HG03039 (cell line): ENCODE measurements around the gene RFPL1.
"Not testable (repeated sequence)": the region's sequence is repeated elsewhere in the genome, so short reads cannot be mapped to it uniquely, and the experiment has no call there.

Experiments
- ATAC-seq: cut with Tn5 transposase; IDR thresholded peaks from one replicate; pipeline ENCODE4 v1.9.1; 2021; ENCODE audit warnings: mild to moderate bottlenecking, moderate library complexity; ENCODE audit not compliant: unreplicated experiment

RFPL1 gene

GRCh38 chr22:29476116-29476515 lies 37.7 kb downstream of the RFPL1 start:
- ATAC-seq = no peak

- ATAC-seq = no peak
Observed at GRCh38 chr22:29477723-29478318, 39.4 kb downstream of the RFPL1 start.

GRCh38 chr22:29478326-29479276 lies 40.2 kb downstream of the RFPL1 start:
- no peak for ATAC-seq

- ATAC-seq = no peak
Observed at GRCh38 chr22:29479417-29480261, 41.3 kb downstream of the RFPL1 start, which contains the start of gene NEFH. Gene NEFH (plus strand): TSS chr22:29480218. CDS start chr22:29480263, 45 bp downstream.

GRCh38 chr22:29480262-29480511 lies 41.8 kb downstream of the RFPL1 start:
- no peak for ATAC-seq

- ATAC-seq = no peak
Observed at GRCh38 chr22:29480512-29481264, 42.3 kb downstream of the RFPL1 start.

- no peak for ATAC-seq
Observed at GRCh38 chr22:29481265-29482000, 43.0 kb downstream of the RFPL1 start.

- ATAC-seq = no peak
Observed at GRCh38 chr22:29482253-29482652, 43.9 kb downstream of the RFPL1 start.

- ATAC-seq = no peak
Observed at GRCh38 chr22:29482726-29483125, 44.3 kb downstream of the RFPL1 start.

GRCh38 chr22:29483254-29483653 lies 44.9 kb downstream of the RFPL1 start:
- ATAC-seq = no peak

- no peak for ATAC-seq
Observed at GRCh38 chr22:29484642-29485041, 46.3 kb downstream of the RFPL1 start.

GRCh38 chr22:29485448-29485847 lies 47.1 kb downstream of the RFPL1 start:
- ATAC-seq = no peak

- ATAC-seq = no peak
Observed at GRCh38 chr22:29487426-29487986, 49.1 kb downstream of the RFPL1 start.

- ATAC-seq = not testable (repeated sequence)
Observed at GRCh38 chr22:29489127-29489780, 50.9 kb downstream of the RFPL1 start.

- ATAC-seq = no peak
Observed at GRCh38 chr22:29491012-29491411, 52.6 kb downstream of the RFPL1 start.
